Aorta (tissue), 5 donors: ENCODE measurements around the gene SNAPIN. TPM values are rescaled to one million over a fixed set of nuclear protein-coding genes. Genes with fewer than 3 reads are reported as not detected.
"Not testable (repeated sequence)": the region's sequence is repeated elsewhere in the genome, so short reads cannot be mapped to it uniquely, and the experiment has no call there.

Source experiments
- ATAC-seq: fragments of 200-7000 bp; cut with Tn5 transposase; one replicate; pipeline ENCODE4 v1.9.1; 2022; ENCODE audit warnings: moderate library complexity; ENCODE audit not compliant: low FRiP score
- DNase-seq, 2 donors: peaks; one replicate each; pipeline ENCODE4 v3.0.0-alpha.2; 2020
- H3K27ac ChIP-seq, 2 donors: one replicate each; pipeline ENCODE4 v1.5.1; 2013; ENCODE audit warnings: low read length in 2 of 2, mild to moderate bottlenecking in 2 of 2, moderate library complexity in 2 of 2, control low read depth in 1 of 2, inconsistent platforms in 1 of 2, low read depth in 1 of 2
- H3K27me3 ChIP-seq, 2 donors: one replicate each; pipeline ENCODE4 v1.6.1; 2013; ENCODE audit warnings: control low read depth in 1 of 2, low read length in 1 of 2, mild to moderate bottlenecking in 1 of 2, moderate library complexity in 1 of 2; ENCODE audit not compliant: insufficient read depth in 2 of 2, control insufficient read depth in 1 of 2
- H3K36me3 ChIP-seq, 2 donors: one replicate each; pipeline ENCODE4 v1.6.1; 2013; ENCODE audit warnings: control low read depth in 1 of 2, low read length in 1 of 2, mild to moderate bottlenecking in 1 of 2; ENCODE audit not compliant: insufficient read depth in 2 of 2, control insufficient read depth in 1 of 2
- H3K4me1 ChIP-seq, 2 donors: one replicate each; pipeline ENCODE4 v1.6.1; 2013; ENCODE audit warnings: low read length in 2 of 2, control low read depth in 1 of 2, mild to moderate bottlenecking in 1 of 2, moderate library complexity in 1 of 2; ENCODE audit not compliant: insufficient read depth in 2 of 2, control insufficient read depth in 1 of 2
- H3K4me3 ChIP-seq, 2 donors: one replicate each; pipeline ENCODE4 v1.5.1; 2013; ENCODE audit warnings: low read length in 2 of 2, control low read depth in 1 of 2, mild to moderate bottlenecking in 1 of 2
- H3K9me3 ChIP-seq: one replicate; pipeline ENCODE4 v1.6.1; 2013; ENCODE audit warnings: mild to moderate bottlenecking, low read length; ENCODE audit not compliant: control insufficient read depth
- WGBS, 2 donors: extraction: QIAGEN DNeasy Blood & Tissue Kit; methylation state at CpG; one replicate each; pipeline ENCODE4 v1.1.7; 2013; 5-methylcytosine and 5-hydroxymethylcytosine counted together
- intact Hi-C, 2 donors: fragments of 100-400 bp; cut with DNase I; formaldehyde crosslinking; loops; one replicate each; pipeline versions ENCODE4 v1.14.2 to v1.15.0; 2022
- polyA plus RNA-seq, 2 donors: library from polyadenylated mRNA; stranded (reverse); fragments of 200-250 nt; gene quantifications; one replicate each; pipeline ENCODE4 v1.2.3, GENCODE V29; 2013
- total RNA-seq, 2 donors: library from RNA; stranded (reverse); fragmentation: NEBNext Ultra II Directional; extraction: Animal tissue kit (Norgen Biotek cat#: 25700); gene quantifications; one replicate each; pipeline ENCODE4 v1.2.1, GENCODE V29; 2021
- donor health status: healthy with polysubstance abuse.
- donor health status: Bipolar disorder and iron deficiency.
- donor health status: DM: no; HTN: no; CAD: no.
- donor health status: DM: no; HTN: no; CAD: no.
- donor health status: DM: yes; HTN: yes; CAD: no.

SNAPIN gene
- total and polyA plus RNA-seq, 4 donors = 30.4 to 55.6 (median 44.0) TPM

- H3K27ac ChIP-seq = peak overlapping the region; percentile 22 to 87
- intact Hi-C loops = loop anchor here (5.0 to 10.0 kb wide), 2 partner anchors 97 to 316 kb away; partner anchors contain the start of gene RAB13 (in 1 of the 2)
- H3K4me3 ChIP-seq = peak overlapping the region; percentile 45 to 64
- not testable (repeated sequence) for H3K9me3 ChIP-seq, H3K36me3 ChIP-seq, H3K27me3 ChIP-seq, H3K4me1 ChIP-seq
- DNase-seq (peak; percentile 60 to 84), ATAC-seq (peak; percentile 79)
- 12 to 13% methylated on average over 28 of the region's 28 CpGs for WGBS, 2 donors
These were observed 13.3 kb downstream of the SNAPIN start for GRCh38 chr1:153671628-153672353.

GRCh38 chr1:153673511-153673910 lies 15.0 kb downstream of the SNAPIN start:
- Histone ChIP-seq H3K36me3 (no peaks in the 10 kb centered on the region), H3K9me3 (no peaks in the 10 kb centered on the region), H3K27me3 (no peaks in the 10 kb centered on the region), H3K4me3 (no peak overlapping the region), H3K4me1 (no peaks in the 10 kb centered on the region), H3K27ac (no peak overlapping the region)
- ATAC-seq = no peak
- intact Hi-C loops = loop anchor here (5.0 to 10.0 kb wide), 2 partner anchors 99 to 314 kb away; partner anchors contain the start of gene RAB13 (in 1 of the 2)
- WGBS, 2 donors = 95 to 97% methylated on average over 2 of the region's 2 CpGs
- no peak for DNase-seq

GRCh38 chr1:153677718-153678518 lies 19.4 kb downstream of the SNAPIN start:
- WGBS, 2 donors = 1% methylated on average over 29 of the region's 29 CpGs
- no peaks in the 10 kb centered on the region for H3K4me1 ChIP-seq
- no peaks in the 10 kb centered on the region for H3K9me3 ChIP-seq
- H3K27me3 ChIP-seq = no peaks in the 10 kb centered on the region
- intact Hi-C loops = loop anchor here (1.0 to 10.0 kb wide), 6 partner anchors 71 to 309 kb away; partner anchors contain the start of gene RAB13 (in 1 of the 2)
- peak overlapping the region in 1 of 2 donors; percentile 63 for H3K27ac ChIP-seq
- DNase-seq (peak; percentile 66 to 79), ATAC-seq (peak; percentile 81)
- peaks cover 4% of the 10 kb centered on the region in 2 donors for H3K36me3 ChIP-seq
- peak overlapping the region; percentile 30 to 79 for H3K4me3 ChIP-seq

- H3K4me1 ChIP-seq = no peaks in the 10 kb centered on the region
- 0% methylated on average over 66 to 78 of the region's 78 CpGs for WGBS, 2 donors
- H3K4me3 ChIP-seq = peak within 1 kb of the TSS; percentile 30 to 79
- ATAC-seq (peak; percentile 88), DNase-seq (peak; percentile 87 to 93)
- H3K27ac ChIP-seq = peak within 1 kb of the TSS; percentile 17 to 63
- no peaks in the 10 kb centered on the region for H3K9me3 ChIP-seq
- no peaks in the 10 kb centered on the region for H3K27me3 ChIP-seq
- peaks cover 4 to 7% of the 10 kb centered on the region in 2 donors for H3K36me3 ChIP-seq
- intact Hi-C loops = loop anchor here (1.0 to 10.0 kb wide), 6 partner anchors 71 to 309 kb away; partner anchors contain the start of gene RAB13 (in 1 of the 2)
These were observed 20.2 kb downstream of the SNAPIN start, which contains the start of gene NPR1 for GRCh38 chr1:153678519-153679336. Gene NPR1 (plus strand): TSS chr1:153678688. CDS start chr1:153679109, 421 bp downstream.

GRCh38 chr1:153679337-153680119 lies 21.0 kb downstream of the SNAPIN start:
- peak overlapping the region; percentile 14 to 17 for H3K27ac ChIP-seq
- peak; percentile 65 for ATAC-seq
- 0 to 1% methylated on average over 72 to 73 of the region's 73 CpGs for WGBS, 2 donors

GRCh38 chr1:153680120-153680403 lies 21.6 kb downstream of the SNAPIN start:
- Histone ChIP-seq H3K4me1 (no peaks in the 10 kb centered on the region), H3K4me3 (peak overlapping the region; percentile 30 to 79), H3K27me3 (no peaks in the 10 kb centered on the region), H3K36me3 (peaks cover 4 to 7% of the 10 kb centered on the region in 2 donors), H3K27ac (peak overlapping the region in 1 of 2 donors; percentile 4), H3K9me3 (no peaks in the 10 kb centered on the region)
- ATAC-seq (no peak), DNase-seq (no peak)
- intact Hi-C loops = no loop called here
- 4 to 8% methylated on average over 10 of the region's 10 CpGs for WGBS, 2 donors

More at GRCh38 chr1:153679337-153680119, 21.0 kb downstream of the SNAPIN start:
- intact Hi-C loops = loop anchor here (2.0 to 10.0 kb wide), 5 partner anchors 73 to 308 kb away; partner anchors contain the start of gene RAB13 (in 1 of the 2)
- peak; percentile 58 to 83 for DNase-seq
- H3K27me3 ChIP-seq = no peaks in the 10 kb centered on the region
- no peaks in the 10 kb centered on the region for H3K4me1 ChIP-seq
- H3K9me3 ChIP-seq = no peaks in the 10 kb centered on the region
- peak overlapping the region; percentile 30 to 79 for H3K4me3 ChIP-seq
- peaks cover 4 to 7% of the 10 kb centered on the region in 2 donors for H3K36me3 ChIP-seq

GRCh38 chr1:153682730-153683129 lies 24.2 kb downstream of the SNAPIN start:
- H3K4me3 ChIP-seq = no peak overlapping the region
- 69 to 76% methylated on average over 7 of the region's 7 CpGs for WGBS, 2 donors
- peaks cover 4 to 17% of the 10 kb centered on the region in 2 donors for H3K36me3 ChIP-seq
- DNase-seq (no peak), ATAC-seq (no peak)
- intact Hi-C loops = no loop called here
- no peaks in the 10 kb centered on the region for H3K9me3 ChIP-seq
- H3K27me3 ChIP-seq = no peaks in the 10 kb centered on the region
- no peak overlapping the region for H3K27ac ChIP-seq
- no peaks in the 10 kb centered on the region for H3K4me1 ChIP-seq
